K562 (cell line): ENCODE data around the gene AEN. TPM values are rescaled to one million over a fixed set of nuclear protein-coding genes. Genes with fewer than 3 reads are reported as not detected.

ENCODE experiments used
- BCL6 ChIP-seq: fragments of 250-450 bp; sonication (Bioruptor Pico); IDR thresholded peaks from 2 replicates; pipeline ENCODE4 v1.4.0; 2020
- CHD1 ChIP-seq: fragments of 200-600 bp; sonication (generic); IDR thresholded peaks from one replicate; pipeline ENCODE4 v1.6.1; 2012; ENCODE audit warnings: mild to moderate bottlenecking, moderate library complexity, low read length, inconsistent platforms
- DACH1 ChIP-seq: fragments of 450-650 bp; IDR thresholded peaks from 2 replicates; pipeline ENCODE4 v1.6.1; 2018; ENCODE audit not compliant: partially characterized antibody
- ESRRB ChIP-seq: fragments of 250-450 bp; sonication (Bioruptor Pico); IDR thresholded peaks from 2 replicates; pipeline ENCODE4 v1.5.0; 2020; ENCODE audit warnings: mild to moderate bottlenecking, moderate library complexity, borderline replicate concordance
- HMG20B ChIP-seq: fragments of 250-450 bp; sonication (Bioruptor Pico); IDR thresholded peaks from 2 replicates; pipeline ENCODE4 v1.5.0; 2021; ENCODE audit warnings: mild to moderate bottlenecking
- PTBP1 ChIP-seq: fragments of 200-400 bp; formaldehyde crosslinking; IDR thresholded peaks from 2 replicates; pipeline ENCODE4 v1.6.1; 2017; ENCODE audit warnings: low read depth, low read length
- ZNF766 ChIP-seq: fragments of 200-800 bp; sonication (Bioruptor generic); conservative IDR thresholded peaks from 2 replicates; pipeline ENCODE4 v1.6.1; 2016; ENCODE audit warnings: missing genetic modification characterization, missing compliant biosample characterization
- polyA plus RNA-seq, 8 experiments: library from polyadenylated mRNA; depleted of rRNA in 4 of 8; stranded (reverse) in 5 of 8; unstranded in 3 of 8; fragments of >200 nt; fragmentation: Nextera tagmentation in 2 of 8; fragmentation: Illumina TruSeq in 1 of 8; extraction: Ambion mirVana in 2 of 8; extraction: Trizol in 1 of 8; gene quantifications; 2 replicates each; pipeline versions ENCODE4 v1.2.1 to v1.2.3, GENCODE V29; 2011 to 2014; ENCODE audit warnings: inconsistent platforms in 1 of 8, missing spikeins in 1 of 8
- total RNA-seq, 7 experiments: library from RNA; depleted of rRNA in 6 of 7; stranded (reverse); fragments of >200 nt in 6 of 7; fragmentation: Illumina TruSeq in 2 of 7; extraction: Trizol in 2 of 7; gene quantifications; 2 replicates each; pipeline versions ENCODE4 v1.2.1 to v1.2.3, GENCODE V29; 2011 to 2021; ENCODE audit warnings: low replicate concordance in 1 of 7
- TF ChIP-seq, protein P1 (sequence below), 2 experiments: fragments of 450-650 bp in 1 of 2; sonication (generic) in 1 of 2; formaldehyde crosslinking in 1 of 2; IDR thresholded peaks; 2 replicates each; pipeline versions ENCODE4 v1.7.1 to v1.9.0; 2016 to 2022; ENCODE audit warnings: inconsistent platforms in 1 of 2, mild to moderate bottlenecking in 1 of 2, missing genetic modification reagents in 1 of 2
- TF ChIP-seq, protein P2 (sequence below): sonication (generic); formaldehyde crosslinking; IDR thresholded peaks from 2 replicates; pipeline ENCODE4 v1.8.0; 2023; ENCODE audit warnings: mild to moderate bottlenecking, missing genetic modification reagents
- TF ChIP-seq, protein P3 (sequence below): fragments of 450-650 bp; IDR thresholded peaks from 2 replicates; pipeline ENCODE4 v1.6.1; 2016; ENCODE audit warnings: borderline replicate concordance

The AEN gene
- total and polyA plus RNA-seq, 9 of the 15 experiments (the other 6 are each of a cell fraction or from before 2014, with no cell fraction given): 9.0 to 51.0 (median 32.8) TPM

DNA sequence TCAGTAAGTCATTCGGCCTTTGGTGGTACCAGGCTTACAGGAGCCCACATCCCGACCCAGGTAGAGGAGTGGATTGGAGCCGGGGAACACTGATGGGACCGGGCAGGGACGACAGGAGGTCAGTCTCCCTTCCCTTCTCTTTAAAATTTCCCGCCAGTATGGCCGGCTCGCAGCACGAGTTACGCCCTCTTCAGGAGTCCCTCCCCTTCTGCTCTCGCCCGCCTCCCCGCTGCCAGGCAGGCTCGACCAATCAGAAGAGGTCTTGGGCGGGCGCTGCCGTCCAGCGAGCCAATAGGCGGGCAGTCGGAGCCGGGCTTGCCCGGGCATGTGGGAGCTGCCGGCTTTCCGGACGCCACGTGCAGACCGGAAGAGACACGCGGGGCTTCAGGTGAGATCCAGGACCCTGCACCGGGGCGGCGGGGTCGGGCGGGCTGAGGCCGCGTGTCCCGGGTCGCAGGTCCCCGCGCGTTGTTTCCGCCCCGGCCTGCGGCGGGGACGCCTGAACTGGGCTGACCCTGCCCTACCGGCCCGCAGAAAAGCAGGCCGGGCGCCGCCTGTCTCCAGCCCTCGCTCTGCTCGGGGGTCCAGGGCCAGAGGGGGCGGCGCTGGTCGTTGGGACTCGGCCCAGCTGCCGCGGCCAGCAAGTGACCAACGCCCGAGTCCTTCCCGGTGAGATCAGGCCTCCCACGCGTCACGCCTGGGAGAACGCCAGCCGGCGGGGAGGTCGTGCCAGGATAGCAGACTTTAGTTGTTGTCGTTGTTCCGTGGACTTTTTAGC, at the start of gene AEN (continued):
- TF ChIP-seq, protein P1, sequence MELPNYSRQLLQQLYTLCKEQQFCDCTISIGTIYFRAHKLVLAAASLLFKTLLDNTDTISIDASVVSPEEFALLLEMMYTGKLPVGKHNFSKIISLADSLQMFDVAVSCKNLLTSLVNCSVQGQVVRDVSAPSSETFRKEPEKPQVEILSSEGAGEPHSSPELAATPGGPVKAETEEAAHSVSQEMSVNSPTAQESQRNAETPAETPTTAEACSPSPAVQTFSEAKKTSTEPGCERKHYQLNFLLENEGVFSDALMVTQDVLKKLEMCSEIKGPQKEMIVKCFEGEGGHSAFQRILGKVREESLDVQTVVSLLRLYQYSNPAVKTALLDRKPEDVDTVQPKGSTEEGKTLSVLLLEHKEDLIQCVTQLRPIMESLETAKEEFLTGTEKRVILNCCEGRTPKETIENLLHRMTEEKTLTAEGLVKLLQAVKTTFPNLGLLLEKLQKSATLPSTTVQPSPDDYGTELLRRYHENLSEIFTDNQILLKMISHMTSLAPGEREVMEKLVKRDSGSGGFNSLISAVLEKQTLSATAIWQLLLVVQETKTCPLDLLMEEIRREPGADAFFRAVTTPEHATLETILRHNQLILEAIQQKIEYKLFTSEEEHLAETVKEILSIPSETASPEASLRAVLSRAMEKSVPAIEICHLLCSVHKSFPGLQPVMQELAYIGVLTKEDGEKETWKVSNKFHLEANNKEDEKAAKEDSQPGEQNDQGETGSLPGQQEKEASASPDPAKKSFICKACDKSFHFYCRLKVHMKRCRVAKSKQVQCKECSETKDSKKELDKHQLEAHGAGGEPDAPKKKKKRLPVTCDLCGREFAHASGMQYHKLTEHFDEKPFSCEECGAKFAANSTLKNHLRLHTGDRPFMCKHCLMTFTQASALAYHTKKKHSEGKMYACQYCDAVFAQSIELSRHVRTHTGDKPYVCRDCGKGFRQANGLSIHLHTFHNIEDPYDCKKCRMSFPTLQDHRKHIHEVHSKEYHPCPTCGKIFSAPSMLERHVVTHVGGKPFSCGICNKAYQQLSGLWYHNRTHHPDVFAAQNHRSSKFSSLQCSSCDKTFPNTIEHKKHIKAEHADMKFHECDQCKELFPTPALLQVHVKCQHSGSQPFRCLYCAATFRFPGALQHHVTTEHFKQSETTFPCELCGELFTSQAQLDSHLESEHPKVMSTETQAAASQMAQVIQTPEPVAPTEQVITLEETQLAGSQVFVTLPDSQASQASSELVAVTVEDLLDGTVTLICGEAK (IDR thresholded peaks at IDR 0.05): peak; percentile 58
- TF ChIP-seq, protein P1 (CRISPR knock-in tag; IDR thresholded peaks at IDR 0.05): no peak
- TF ChIP-seq ESRRB (CRISPR knock-in tag): no peak
- TF ChIP-seq, protein P2, sequence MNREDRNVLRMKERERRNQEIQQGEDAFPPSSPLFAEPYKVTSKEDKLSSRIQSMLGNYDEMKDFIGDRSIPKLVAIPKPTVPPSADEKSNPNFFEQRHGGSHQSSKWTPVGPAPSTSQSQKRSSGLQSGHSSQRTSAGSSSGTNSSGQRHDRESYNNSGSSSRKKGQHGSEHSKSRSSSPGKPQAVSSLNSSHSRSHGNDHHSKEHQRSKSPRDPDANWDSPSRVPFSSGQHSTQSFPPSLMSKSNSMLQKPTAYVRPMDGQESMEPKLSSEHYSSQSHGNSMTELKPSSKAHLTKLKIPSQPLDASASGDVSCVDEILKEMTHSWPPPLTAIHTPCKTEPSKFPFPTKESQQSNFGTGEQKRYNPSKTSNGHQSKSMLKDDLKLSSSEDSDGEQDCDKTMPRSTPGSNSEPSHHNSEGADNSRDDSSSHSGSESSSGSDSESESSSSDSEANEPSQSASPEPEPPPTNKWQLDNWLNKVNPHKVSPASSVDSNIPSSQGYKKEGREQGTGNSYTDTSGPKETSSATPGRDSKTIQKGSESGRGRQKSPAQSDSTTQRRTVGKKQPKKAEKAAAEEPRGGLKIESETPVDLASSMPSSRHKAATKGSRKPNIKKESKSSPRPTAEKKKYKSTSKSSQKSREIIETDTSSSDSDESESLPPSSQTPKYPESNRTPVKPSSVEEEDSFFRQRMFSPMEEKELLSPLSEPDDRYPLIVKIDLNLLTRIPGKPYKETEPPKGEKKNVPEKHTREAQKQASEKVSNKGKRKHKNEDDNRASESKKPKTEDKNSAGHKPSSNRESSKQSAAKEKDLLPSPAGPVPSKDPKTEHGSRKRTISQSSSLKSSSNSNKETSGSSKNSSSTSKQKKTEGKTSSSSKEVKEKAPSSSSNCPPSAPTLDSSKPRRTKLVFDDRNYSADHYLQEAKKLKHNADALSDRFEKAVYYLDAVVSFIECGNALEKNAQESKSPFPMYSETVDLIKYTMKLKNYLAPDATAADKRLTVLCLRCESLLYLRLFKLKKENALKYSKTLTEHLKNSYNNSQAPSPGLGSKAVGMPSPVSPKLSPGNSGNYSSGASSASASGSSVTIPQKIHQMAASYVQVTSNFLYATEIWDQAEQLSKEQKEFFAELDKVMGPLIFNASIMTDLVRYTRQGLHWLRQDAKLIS (CRISPR knock-in tag): peak; percentile 67
- TF ChIP-seq ZNF766 (CRISPR knock-in tag): no peak
- no peak for TF ChIP-seq HMG20B (CRISPR knock-in tag)
- peak; percentile 65 for TF ChIP-seq CHD1
- TF ChIP-seq, protein P3, sequence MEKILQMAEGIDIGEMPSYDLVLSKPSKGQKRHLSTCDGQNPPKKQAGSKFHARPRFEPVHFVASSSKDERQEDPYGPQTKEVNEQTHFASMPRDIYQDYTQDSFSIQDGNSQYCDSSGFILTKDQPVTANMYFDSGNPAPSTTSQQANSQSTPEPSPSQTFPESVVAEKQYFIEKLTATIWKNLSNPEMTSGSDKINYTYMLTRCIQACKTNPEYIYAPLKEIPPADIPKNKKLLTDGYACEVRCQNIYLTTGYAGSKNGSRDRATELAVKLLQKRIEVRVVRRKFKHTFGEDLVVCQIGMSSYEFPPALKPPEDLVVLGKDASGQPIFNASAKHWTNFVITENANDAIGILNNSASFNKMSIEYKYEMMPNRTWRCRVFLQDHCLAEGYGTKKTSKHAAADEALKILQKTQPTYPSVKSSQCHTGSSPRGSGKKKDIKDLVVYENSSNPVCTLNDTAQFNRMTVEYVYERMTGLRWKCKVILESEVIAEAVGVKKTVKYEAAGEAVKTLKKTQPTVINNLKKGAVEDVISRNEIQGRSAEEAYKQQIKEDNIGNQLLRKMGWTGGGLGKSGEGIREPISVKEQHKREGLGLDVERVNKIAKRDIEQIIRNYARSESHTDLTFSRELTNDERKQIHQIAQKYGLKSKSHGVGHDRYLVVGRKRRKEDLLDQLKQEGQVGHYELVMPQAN: peak; percentile 95
- TF ChIP-seq BCL6 (CRISPR knock-in tag): no peak
- TF ChIP-seq PTBP1: no peak; the same call in 1 of the 2 replicates
- TF ChIP-seq DACH1: peak; percentile 9
